ENCODE measurements around the gene ZRANB1.

Gene ZRANB1

DNA sequence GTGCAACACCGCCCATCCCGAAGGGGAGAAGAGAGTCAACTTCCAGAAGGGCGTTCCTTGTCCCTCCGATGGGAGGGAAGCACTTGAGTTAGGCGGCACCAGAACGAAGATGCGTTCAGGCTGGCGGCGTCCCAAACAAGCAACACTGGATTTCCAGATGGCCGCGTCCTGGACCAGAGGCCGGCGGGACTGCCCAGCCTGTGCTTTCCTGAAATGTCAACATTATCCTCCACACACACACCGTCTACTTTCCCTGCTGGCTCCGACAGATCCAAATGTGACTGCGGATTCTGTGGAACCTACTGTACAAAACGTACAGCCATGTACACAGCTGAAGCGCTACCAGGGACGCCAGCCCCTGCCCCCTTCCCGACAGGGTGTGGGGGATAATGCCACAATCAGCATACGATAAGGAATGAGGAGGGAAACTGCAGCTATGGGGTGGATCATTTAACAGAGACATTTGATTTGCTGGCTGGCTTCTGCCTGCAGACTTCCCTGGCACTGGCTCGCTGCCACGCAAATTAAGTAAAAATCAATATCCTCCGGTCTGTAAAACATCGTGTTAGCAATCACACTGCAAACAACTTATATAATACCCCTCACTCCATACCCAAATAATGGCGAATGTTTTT lies 82.1 kb downstream of the ZRANB1 start:
- FAIRE-seq = no peak

- no peak for FAIRE-seq
Observed at GRCh38 chr10:125024497-125025234, 82.7 kb downstream of the ZRANB1 start.

- FAIRE-seq = no peak
Observed at GRCh38 chr10:125025341-125025740, 83.4 kb downstream of the ZRANB1 start.

DNA sequence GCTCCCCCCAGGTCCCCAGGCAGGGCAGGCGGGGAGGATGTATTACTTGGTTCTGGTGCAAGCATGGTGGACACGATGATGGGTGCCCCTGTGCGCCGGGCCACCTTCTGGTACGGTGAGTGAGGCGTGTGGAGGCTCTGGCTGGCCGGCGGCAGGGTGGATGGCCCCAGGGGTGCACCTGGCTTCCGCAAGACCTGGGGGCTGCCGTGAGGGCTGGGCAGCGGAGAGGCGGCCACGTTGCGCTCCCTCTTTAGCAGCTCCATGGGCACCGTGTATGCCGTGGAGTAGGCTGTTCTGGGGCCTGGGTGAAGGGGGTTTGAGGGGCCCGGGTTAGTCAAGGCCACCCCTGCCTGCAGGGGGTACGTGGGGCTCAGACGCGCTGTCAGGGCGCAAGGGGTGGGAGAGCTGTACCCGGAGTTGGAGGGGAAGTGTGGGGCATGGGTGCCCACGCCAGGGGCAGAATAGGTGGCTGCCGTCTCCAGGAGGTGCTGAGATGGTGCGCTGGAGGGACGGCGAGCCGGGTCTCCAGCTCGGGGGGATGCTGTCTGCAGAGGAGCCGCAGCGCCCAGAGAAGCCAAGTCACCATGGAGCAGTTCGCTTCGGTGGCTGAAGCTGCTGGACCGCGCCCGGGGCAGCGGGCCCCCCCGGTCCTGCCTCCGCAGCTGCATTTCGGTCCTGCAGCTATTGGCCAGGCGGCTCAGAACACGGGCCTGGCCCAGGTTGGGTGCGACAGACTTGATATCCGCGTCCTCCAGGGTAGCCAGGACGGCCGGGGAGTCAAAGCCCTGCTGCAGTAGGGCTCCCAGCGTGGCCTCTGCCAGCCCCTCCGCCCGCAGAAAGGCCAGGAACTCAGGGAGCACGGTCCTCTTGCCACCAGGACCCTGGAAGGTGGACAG lies 84.4 kb downstream of the ZRANB1 start:
- FAIRE-seq = no peak

- FAIRE-seq = no peak
Observed at GRCh38 chr10:125026974-125027735, 85.2 kb downstream of the ZRANB1 start.

DNA sequence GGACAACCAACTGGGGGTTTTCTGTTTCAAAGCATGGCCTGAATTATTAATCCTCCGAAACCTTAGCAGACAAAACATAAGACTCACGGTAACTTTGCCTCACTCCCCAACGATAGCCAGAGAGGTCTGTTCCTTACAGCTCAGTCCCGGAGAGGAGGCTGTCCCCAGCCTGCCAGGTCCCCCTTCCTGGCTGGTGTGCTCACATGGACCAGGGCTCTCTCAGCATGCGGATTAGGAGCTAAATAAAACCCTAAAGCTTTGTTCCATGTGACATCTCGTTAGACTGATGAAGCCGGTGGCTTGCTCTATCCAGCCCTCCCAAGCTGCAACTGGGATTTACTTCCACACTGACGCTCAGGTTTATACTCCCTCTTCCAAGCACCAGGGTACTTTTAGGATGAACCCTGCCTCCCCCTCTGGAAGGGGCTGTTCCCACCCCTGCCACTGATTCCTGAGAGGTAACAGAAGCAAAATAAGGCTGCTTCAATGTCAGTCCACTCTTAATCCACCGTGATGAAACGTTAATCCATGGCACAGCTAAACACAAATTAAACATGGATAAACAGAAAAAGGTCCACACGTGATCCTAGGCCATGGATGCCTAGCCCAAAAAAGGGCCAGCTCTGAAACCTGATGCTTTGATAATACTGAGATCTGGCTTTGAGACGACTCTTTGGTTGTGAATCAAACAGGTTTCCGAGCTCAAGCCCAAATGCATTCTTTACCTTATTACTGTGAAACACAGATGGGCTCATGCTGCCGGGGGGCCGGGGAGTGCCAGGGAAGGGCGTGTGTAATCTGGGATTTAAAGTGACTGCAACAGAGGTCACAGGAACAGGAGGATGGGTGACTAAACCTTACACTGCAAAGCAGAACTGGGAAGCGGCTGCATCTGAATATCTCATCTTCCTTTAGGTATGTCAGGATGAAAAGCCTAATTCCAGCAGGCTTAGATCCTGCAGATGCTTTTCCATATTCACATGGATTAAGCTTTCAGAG lies 86.2 kb downstream of the ZRANB1 start:
- no peak for FAIRE-seq

GRCh38 chr10:125029584-125030242 lies 87.8 kb downstream of the ZRANB1 start:
- no peak for FAIRE-seq

DNA sequence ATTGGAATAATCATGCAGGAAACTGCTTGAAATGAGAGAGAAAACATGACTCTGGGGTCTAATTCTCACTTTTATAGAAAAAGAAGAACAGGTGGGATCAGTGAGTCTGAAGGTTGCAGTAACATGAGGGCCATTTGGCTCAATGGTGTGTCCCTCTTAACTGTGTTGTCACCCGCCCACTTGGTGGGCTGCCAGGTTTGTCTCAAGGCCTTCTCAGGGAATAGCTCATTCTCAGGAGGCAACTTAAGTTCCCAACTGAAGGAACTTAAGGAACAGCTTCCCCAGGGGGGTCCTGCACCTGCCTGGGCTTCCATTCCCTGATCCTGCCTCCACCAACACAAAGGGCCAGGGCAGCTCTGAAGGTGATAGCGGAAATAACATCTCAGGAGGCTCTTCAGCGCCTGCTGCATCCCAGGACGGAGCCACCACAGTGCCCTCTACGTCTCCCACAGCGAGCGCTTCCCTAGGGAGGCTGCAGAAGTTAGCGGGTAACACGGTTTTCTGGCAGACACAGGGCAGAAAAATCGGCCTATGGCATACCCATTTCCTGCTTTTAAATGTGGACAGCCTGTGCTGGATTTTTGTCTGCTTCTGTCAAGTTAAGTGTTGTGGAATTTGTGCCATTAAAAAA lies 88.8 kb downstream of the ZRANB1 start:
- FAIRE-seq = no peak

- FAIRE-seq = no peak
Observed at GRCh38 chr10:125032474-125033020, 90.6 kb downstream of the ZRANB1 start.

- FAIRE-seq = no peak
Observed at GRCh38 chr10:125033146-125033924, 91.4 kb downstream of the ZRANB1 start.

- FAIRE-seq = no peak
Observed at GRCh38 chr10:125034675-125035074, 92.8 kb downstream of the ZRANB1 start.

- FAIRE-seq = no peak
Observed at GRCh38 chr10:125035136-125035535, 93.2 kb downstream of the ZRANB1 start.

- no peak for FAIRE-seq
Observed at GRCh38 chr10:125035588-125036295, 93.8 kb downstream of the ZRANB1 start.

- FAIRE-seq = no peak
Observed at GRCh38 chr10:125037145-125037877, 95.4 kb downstream of the ZRANB1 start.
